Fibroblast of lung (primary cell): ENCODE data around the gene TTC1.

Experiments
- EZH2 ChIP-seq: IDR thresholded peaks from 2 replicates; pipeline ENCODE4 v1.5.1; 2012; ENCODE audit warnings: low read length, control low read depth, mild to moderate bottlenecking; ENCODE audit errors: missing control alignments
- TF ChIP-seq, protein P1 (sequence below), 2 donors: IDR thresholded peaks in 1 of 2; conservative IDR thresholded peaks in 1 of 2; 1 replicate in 1 of 2; 2 replicates in 1 of 2; pipeline ENCODE4 v1.5.1; 2011 to 2012; ENCODE audit warnings: low read length in 2 of 2, control low read depth in 1 of 2, inconsistent platforms in 1 of 2, low read depth in 1 of 2, mild to moderate bottlenecking in 1 of 2

DNA sequence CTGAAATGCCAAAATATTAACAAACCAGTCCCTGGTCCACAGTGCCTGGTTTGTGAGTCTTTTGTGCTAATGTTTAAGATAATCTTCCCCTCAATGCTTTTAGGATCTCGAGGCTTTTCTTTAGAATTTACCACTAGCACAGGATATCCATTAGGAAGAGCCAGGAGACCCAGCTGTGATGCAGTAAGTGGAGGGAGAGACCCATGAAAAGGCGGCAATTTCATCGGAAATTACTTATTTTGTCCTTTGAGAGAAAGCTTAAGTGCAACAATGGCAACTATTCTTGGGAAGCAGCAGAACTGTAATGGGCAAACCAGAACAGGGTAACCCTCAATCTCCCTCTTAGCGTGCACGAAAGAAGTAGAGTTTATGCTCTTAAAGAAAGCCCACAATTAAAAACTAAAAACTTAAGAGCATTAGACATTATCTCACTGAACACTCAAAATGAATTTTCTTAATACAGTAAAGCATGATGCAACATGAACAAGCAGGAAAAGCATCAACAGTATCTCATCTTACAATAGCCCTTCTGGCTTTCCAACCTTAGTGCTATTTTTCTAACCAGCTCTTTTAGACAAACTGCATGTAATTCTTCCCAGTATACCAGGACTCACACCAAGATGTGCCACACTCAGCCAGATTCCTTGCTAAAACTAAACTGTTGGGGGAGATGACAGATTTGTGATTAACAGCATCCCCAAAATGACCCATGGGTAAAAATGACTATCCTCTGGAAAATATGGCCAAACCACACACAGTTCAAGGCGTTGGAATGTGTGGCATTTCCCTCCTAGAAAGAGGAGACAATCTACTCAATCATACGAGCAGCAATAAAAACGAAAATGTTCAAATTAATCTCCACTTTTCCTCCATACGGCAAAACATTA, 73.9 kb downstream of the TTC1 start:
- TF ChIP-seq, protein P1, sequence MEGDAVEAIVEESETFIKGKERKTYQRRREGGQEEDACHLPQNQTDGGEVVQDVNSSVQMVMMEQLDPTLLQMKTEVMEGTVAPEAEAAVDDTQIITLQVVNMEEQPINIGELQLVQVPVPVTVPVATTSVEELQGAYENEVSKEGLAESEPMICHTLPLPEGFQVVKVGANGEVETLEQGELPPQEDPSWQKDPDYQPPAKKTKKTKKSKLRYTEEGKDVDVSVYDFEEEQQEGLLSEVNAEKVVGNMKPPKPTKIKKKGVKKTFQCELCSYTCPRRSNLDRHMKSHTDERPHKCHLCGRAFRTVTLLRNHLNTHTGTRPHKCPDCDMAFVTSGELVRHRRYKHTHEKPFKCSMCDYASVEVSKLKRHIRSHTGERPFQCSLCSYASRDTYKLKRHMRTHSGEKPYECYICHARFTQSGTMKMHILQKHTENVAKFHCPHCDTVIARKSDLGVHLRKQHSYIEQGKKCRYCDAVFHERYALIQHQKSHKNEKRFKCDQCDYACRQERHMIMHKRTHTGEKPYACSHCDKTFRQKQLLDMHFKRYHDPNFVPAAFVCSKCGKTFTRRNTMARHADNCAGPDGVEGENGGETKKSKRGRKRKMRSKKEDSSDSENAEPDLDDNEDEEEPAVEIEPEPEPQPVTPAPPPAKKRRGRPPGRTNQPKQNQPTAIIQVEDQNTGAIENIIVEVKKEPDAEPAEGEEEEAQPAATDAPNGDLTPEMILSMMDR (conservative IDR thresholded peaks at IDR 0.05 in 1 of 2, IDR thresholded peaks at IDR 0.05 in 1 of 2; ENCODE audit: low read depth in 1 of 2, low read length in 2 of 2): no peak
- TF ChIP-seq EZH2: no peak
